GM08714 (cell line): ENCODE measurements around the gene HMGCR.
"Not testable (repeated sequence)": the region's sequence is repeated elsewhere in the genome, so short reads cannot be mapped to it uniquely, and the experiment has no call there.

ENCODE experiments used
- H3K4me3 ChIP-seq: fragments of 200-500 bp; sonication (Bioruptor generic); 2 replicates; pipeline ENCODE4 v1.5.1; 2014; ENCODE audit warnings: mild to moderate bottlenecking, low read length, inconsistent platforms
- ZNF274 ChIP-seq: IDR thresholded peaks from 2 replicates; pipeline ENCODE4 v1.6.1; 2012; ENCODE audit warnings: mild to moderate bottlenecking, low read depth, low read length

Gene HMGCR

GRCh38 chr5:75336615-75337336 lies at the start of gene HMGCR:
HMGCR (plus strand) TSS chr5:75337220; CDS start chr5:75342606, 5,386 bp downstream.
- TF ChIP-seq ZNF274: no peak
- peak within 1 kb of the TSS; percentile 79 for H3K4me3 ChIP-seq

DNA sequence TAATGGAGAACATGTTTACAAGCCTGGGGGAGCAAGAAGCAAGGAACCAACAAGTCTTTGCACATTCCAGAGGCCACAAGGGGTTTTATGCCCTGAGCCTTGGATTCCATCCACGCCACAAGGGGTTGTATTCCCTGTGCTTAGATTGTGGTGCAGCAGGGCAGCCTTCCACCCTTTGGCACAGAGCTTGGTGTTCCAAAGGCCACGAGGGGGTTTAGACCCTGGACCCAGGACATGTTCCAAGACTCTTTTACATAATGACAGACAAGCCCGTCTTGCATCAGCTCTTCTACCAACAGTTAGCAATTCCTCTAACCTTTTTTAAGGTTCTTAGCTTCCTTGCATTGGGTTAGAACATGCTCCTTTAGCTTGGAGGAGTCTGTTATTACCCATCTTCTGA lies 45.2 kb upstream of the HMGCR start:
- H3K4me3 ChIP-seq: not testable (repeated sequence)

DNA sequence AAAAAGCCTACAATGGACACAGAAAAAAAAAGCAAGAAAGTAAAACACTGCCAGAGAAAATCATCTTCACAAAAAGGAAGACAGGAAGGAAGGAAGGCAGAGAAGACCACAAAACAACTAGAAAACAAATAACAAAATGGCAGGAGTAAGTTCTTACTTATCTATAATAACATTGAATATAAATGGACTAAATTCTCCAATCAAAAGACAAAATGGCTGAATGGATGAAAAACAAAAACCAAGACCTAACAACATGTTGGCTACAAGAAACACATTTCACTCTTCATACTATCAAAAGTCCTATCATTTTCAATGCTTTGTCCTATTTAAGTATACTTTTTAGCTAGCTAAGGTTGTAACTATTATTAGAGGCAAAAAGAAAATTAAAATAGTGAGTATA lies 36.9 kb upstream of the HMGCR start:
- H3K4me3 ChIP-seq: no peak overlapping the region
- no peak for TF ChIP-seq ZNF274

DNA sequence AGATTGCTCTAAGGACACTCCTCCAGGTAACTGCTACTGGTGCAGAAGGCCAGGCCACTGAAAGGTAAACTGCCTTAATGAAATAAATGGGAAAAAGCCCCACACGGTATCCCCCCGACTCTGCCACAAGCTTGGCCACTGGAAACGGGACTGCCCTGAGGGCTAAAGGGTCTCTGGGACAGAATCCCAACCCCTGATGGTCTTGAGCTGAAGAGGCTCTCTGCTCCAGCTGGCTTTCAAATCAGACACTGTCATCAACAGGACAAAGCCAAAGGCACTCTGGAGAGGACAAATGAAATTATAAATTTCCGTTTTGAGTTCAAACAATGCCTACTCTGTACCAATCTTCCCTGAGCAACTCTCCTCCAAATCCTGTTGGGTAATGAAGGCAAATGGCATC lies 33.6 kb upstream of the HMGCR start:
- H3K4me3 ChIP-seq: no peak overlapping the region
- TF ChIP-seq ZNF274: no peak

DNA sequence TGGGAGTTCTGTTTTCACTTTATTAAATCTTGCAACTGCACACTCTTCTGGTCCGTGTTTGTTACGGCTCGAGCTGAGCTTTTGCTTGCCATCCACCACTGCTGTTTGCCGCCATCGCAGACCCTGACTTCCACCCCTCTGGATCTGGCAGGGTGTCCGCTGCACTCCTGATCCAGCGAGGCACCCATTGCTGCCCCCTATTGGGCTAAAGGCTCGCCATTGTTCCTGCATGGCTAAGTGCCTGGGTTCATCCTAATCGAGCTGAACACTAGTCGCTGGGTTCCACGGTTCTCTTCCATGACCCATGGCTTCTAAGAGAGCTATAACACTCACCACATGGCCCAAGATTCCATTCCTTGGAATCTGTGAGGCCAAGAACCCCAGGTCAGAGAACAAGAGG lies 32.5 kb upstream of the HMGCR start:
- H3K4me3 ChIP-seq: not testable (repeated sequence)

DNA sequence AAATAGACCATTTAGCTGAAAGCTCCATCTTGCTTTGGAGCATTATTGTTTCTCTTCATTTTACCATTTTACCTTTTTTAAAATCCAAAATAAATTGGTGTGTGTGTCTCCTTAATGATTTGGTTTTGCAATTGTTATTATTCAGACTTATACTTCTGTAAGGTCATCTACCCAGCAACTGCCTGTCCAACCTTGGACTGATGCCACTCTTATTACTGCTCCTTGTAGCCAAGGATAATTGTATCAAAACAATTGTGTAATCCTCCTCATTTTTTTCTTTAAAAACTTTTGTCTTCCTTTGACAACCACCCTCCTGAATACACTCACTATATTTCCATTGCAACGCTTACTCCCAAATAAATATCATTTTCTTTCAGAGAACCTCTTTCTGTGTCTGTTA lies 30.3 kb upstream of the HMGCR start:
- no peak for TF ChIP-seq ZNF274
- no peak overlapping the region for H3K4me3 ChIP-seq

- no peak overlapping the region for H3K4me3 ChIP-seq
- TF ChIP-seq ZNF274: no peak
Observed at GRCh38 chr5:75310212-75310611, 26.8 kb upstream of the HMGCR start.

DNA sequence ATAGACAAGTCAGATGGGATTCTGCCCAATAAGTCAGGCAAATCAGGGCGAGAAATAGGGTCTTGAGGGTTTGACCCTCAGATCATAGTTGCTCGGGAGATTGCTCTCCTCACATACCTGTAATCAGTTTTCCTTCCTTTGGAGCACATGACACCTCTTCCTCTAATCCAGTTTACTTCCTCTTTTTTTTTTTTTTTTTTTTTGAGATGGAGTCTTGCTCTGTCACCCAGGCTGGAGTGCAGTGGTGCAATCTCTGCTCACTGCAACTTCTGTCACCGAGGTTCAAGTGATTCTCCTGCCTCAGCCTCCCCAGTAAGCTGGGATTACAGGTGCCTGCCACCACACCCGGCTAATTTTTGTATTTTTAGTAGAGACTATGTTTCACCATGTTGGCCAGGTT lies 17.9 kb upstream of the HMGCR start:
- not testable (repeated sequence) for H3K4me3 ChIP-seq

- no peak overlapping the region for H3K4me3 ChIP-seq
- no peak for TF ChIP-seq ZNF274
Observed at GRCh38 chr5:75319638-75320037, 17.4 kb upstream of the HMGCR start.

GRCh38 chr5:75320371-75320770 lies 16.6 kb upstream of the HMGCR start:
- H3K4me3 ChIP-seq: no peak overlapping the region
- TF ChIP-seq ZNF274: no peak

DNA sequence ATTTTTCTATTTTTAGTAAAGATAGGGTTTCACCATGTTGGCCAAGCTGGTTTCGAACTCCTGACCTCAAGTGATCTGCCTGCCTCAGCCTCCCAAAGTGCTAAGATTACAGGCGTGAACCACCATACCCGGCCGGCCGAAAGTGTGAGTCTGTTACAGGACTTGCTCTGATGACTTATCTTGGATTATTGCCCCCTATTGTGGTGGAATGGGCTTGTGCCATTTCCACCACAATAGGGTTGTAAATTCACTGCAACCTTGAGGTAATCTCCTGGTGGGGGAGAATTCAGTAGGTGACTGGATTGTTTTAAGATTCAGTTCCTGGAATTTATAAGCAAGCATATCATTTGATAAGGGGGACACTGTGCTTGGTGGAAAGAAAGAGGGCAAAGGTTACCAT lies 15.0 kb upstream of the HMGCR start:
- H3K4me3 ChIP-seq: no peak overlapping the region
- no peak for TF ChIP-seq ZNF274

DNA sequence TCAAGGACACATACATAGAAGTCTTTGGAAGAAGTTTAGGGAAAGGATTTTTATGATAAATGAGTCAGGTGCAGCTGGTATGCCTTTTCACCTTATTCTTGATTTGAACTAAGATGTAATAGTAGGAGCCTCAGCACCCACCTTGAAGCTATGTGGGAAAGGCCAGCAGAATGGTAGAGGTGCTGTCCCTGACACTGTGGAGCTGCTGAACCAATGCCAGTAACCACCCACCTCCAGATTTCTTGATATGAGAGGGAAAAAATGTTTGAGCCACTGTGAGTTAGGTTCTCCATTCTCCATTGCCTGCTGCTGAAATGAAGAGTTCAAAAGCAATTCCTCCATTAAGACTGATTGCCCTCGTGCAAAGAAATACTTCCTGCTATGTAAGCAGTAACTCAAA lies 12.2 kb upstream of the HMGCR start:
- TF ChIP-seq ZNF274: no peak
- no peak overlapping the region for H3K4me3 ChIP-seq

DNA sequence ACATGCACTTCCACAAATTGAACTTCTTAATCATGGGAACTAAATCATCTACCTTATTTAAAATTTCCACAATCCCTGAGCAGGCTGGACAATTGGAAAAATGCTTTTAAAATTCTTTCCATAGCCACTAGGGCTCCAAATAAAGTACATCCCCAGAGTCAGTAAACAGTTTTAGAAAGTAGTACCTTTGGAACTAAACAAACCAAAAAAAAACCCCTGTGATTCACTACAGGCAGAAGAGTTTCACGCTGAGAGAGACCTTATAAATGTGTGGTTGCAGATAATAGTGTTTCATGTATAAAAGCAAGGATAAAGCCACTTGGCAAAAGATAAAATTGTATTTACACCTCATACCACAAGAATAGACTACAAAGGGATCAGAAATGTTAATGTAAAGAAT lies 11.8 kb upstream of the HMGCR start:
- TF ChIP-seq ZNF274: no peak
- no peak overlapping the region for H3K4me3 ChIP-seq

DNA sequence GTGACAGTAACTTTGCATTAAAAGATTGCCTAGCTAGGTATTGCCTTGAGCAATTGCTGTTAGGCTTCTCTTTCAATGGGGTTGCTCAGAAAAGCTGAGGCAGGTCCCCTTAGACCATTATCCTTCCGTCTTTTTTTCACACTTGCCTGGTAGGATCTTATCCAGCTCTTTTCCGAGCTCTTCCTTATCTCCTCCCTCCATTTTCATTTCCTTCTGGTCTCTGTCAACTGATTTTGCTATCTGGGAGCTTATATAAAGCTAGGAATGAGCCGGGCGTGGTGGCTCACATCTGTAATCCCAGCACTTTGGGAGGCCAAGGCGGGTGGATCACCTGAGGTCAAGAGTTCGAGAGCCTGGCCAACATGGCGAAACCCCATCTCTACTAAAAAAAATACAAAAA lies 6.6 kb upstream of the HMGCR start:
- TF ChIP-seq ZNF274: no peak
- no peak overlapping the region for H3K4me3 ChIP-seq

DNA sequence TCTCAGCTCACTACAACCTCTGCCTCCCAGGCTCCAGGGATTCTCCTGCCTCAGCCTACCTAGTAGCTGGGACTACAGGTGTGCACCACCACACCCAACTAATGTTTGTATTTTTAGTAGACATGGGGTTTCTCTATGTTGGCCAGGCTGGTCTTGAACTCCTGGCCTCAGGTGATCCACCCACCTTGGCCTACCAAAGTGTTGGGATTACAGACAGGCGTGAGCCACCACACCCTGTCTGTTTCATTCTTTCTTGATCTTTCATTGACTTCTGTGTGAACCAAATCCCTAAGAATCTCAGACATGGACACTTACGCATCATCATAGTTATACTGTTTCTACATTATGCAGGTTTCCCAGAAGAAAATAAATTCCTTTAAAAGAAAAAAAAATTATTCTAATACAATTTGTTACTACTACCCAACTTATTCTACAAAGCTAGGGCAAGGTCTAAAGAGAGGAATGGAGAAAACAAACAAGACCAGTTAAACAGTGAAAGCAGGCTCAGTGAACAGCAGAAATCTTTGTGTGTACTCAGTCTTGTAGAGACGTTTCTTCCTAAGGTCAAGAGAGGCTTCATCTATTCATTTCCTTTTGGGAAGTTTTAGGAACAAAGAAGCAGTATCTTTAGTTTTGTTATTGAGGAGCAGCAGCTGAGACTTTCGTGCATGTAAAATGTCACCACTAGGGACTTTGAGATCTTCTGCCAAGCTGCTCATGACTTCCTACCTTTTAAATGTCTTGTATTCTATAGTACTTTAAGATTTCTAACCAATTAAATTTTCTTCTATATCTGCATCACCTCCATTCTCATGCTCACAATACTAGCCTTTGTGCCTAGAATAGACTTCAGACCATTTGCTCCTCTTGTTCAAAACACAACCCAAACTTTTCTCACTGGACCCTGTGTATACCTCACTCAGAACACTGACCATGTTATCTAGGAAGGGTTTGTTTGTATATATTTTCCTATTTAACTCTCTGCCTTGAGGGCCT lies 5.6 kb upstream of the HMGCR start:
- TF ChIP-seq ZNF274: no peak

GRCh38 chr5:75333759-75334158 lies 3.3 kb upstream of the HMGCR start:
- not testable (repeated sequence) for H3K4me3 ChIP-seq

More for the DNA sequence above, 5.6 kb upstream of the HMGCR start:
- H3K4me3 ChIP-seq: no peak overlapping the region

- H3K4me3 ChIP-seq: not testable (repeated sequence)
Observed at GRCh38 chr5:75334413-75334812, 2.6 kb upstream of the HMGCR start.
